HCT116 (cell line): Measurements from ENCODE around the gene GSTO1.

ENCODE experiments used
- CTCF ChIP-seq, 3 experiments: fragments of 200-600 bp in 1 of 3; sonication (generic) in 1 of 3; IDR thresholded peaks in 2 of 3; conservative IDR thresholded peaks in 1 of 3; 2 replicates each; pipeline ENCODE4 v1.5.1; 2012 to 2017; ENCODE audit warnings: low read depth in 2 of 3, low read length in 2 of 3, antibody characterized with exemption in 1 of 3, borderline replicate concordance in 1 of 3, control low read depth in 1 of 3, mild to moderate bottlenecking in 1 of 3, mixed read lengths in 1 of 3, mixed run types in 1 of 3, moderate library complexity in 1 of 3; ENCODE audit not compliant: insufficient read depth in 1 of 3
- EZH2phosphoT487 ChIP-seq: fragments of 200-600 bp; IDR thresholded peaks from 2 replicates; pipeline ENCODE4 v1.6.1; 2018; ENCODE audit warnings: antibody characterized with exemption, borderline replicate concordance
- POLR2A ChIP-seq: IDR thresholded peaks from 2 replicates; pipeline ENCODE4 v1.7.0; 2011; ENCODE audit warnings: borderline replicate concordance; ENCODE audit not compliant: insufficient read depth, insufficient read length; ENCODE audit errors: extremely low read depth

GRCh38 chr10:104286939-104287338 is 32.2 kb downstream of the GSTO1 start:
- TF ChIP-seq POLR2A: no peak
- TF ChIP-seq EZH2phosphoT487: no peak
- no peak for TF ChIP-seq CTCF (IDR thresholded peaks at IDR 0.05 in 2 of 3, conservative IDR thresholded peaks at IDR 0.05 in 1 of 3; ENCODE audit: borderline replicate concordance in 1 of 3, insufficient read depth in 1 of 3, low read depth in 2 of 3, low read length in 2 of 3)
